Measurements from ENCODE around the gene CTU1. TPM values are rescaled to one million over a fixed set of nuclear protein-coding genes. Genes with fewer than 3 reads are reported as not detected.
"Not testable (repeated sequence)": the region's sequence is repeated elsewhere in the genome, so short reads cannot be mapped to it uniquely, and the experiment has no call there.

The CTU1 gene
- polyA plus RNA-seq, 2 donors = 3.3 TPM

DNA sequence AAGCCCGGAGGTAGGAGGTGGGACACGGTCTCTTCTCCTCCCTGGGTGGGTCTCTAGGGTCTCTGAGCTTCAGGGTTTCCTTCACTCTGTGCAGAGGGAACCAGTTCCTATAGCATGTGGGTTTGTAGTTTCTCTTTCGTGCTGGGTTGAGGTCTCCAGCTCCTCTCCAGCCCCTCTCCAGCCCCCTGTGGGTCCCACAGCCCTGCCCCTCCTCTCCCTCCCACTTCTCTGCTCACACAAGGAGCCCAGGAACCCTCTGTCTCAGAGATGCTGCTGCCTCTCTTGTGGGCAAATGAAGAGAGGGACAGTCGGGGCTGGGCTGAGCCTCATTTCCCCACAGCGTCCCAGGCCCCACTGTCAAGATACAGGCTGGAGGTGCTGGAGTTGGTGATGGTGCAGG lies 35.3 kb upstream of the CTU1 start:
- 75 to 87% methylated on average over 5 of the region's 5 CpGs for WGBS, 2 donors

DNA sequence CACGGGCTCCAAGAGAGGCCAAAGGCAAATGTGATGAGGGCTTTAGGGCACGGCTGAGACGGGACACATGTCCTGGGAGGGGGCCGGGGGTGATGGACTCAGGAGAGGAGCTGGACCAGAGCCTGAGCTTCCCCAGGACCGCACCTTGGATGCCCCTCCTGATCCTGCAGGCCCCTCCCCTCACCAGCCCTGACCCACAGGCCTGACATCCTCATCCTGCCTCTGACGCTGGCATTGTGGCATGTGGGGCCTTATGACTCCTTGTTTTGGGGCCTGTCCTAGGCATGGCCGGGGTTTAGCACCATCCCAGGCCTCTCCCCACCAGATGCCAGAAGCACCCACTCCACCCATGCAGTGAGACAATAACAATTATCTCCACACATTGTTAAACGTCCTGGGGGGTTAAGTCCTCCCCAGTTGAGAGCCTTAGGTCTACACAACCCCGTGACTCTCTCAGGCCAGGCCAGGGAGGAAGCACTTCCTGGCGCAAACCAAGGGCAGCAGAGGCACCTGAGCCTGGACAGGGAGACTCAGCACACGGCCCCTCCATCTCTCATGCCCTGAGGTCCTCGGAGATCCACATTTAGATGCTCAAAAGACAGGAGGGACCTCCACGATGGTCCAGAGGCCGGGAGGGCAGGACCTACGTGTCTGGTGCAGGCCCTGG lies 34.7 kb upstream of the CTU1 start:
- not testable (repeated sequence) for H3K4me3 ChIP-seq (ENCODE audit: low read depth in 1 of 2, low read length in 2 of 2); H3K4me1 ChIP-seq (ENCODE audit: control insufficient read depth in 2 of 2, insufficient read depth in 2 of 2, low read length in 1 of 2); H3K27ac ChIP-seq (ENCODE audit: low read depth in 2 of 2, low read length in 1 of 2); H3K27me3 ChIP-seq (ENCODE audit: control insufficient read depth in 1 of 2, insufficient read depth in 2 of 2, low read length in 2 of 2); H3K36me3 ChIP-seq (ENCODE audit: control insufficient read depth in 2 of 2, insufficient read depth in 2 of 2, low read length in 1 of 2); H3K9me3 ChIP-seq (ENCODE audit: control insufficient read depth in 2 of 2, insufficient read depth in 1 of 2, low read depth in 1 of 2, low read length in 1 of 2)
- 64 to 73% methylated on average over 6 to 15 of the region's 15 CpGs for WGBS, 2 donors

More for the DNA sequence above, 35.3 kb upstream of the CTU1 start:
- Histone ChIP-seq H3K4me3 (ENCODE audit: low read depth in 1 of 2, low read length in 2 of 2) (no peak overlapping the region), H3K27me3 (ENCODE audit: control insufficient read depth in 1 of 2, insufficient read depth in 2 of 2, low read length in 2 of 2) (no peaks in the 10 kb centered on the region), H3K4me1 (ENCODE audit: control insufficient read depth in 2 of 2, insufficient read depth in 2 of 2, low read length in 1 of 2) (no peaks in the 10 kb centered on the region), H3K27ac (ENCODE audit: low read depth in 2 of 2, low read length in 1 of 2) (no peak overlapping the region), H3K36me3 (ENCODE audit: control insufficient read depth in 2 of 2, insufficient read depth in 2 of 2, low read length in 1 of 2) (no peaks in the 10 kb centered on the region), H3K9me3 (ENCODE audit: control insufficient read depth in 2 of 2, insufficient read depth in 1 of 2, low read depth in 1 of 2, low read length in 1 of 2) (no peaks in the 10 kb centered on the region)

DNA sequence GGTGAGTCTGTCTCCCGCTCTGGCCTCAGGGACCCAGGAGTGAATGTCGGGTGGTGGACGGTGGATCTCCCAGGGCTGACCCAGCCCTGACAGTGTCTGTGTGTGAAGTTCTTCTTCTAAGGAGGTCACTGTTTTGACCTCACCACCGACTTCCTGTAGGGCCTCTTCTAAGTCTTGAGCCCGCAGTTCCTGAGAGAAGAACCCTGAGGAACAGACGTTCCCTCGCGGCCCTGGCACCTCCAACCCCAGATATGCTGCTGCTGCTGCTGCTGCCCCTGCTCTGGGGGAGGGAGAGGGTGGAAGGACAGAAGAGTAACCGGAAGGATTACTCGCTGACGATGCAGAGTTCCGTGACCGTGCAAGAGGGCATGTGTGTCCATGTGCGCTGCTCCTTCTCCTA lies 33.9 kb upstream of the CTU1 start, which contains the start of gene SIGLEC7:
SIGLEC7 (plus strand) TSS at position 183 of the 400 bp plus-strand sequence; CDS start at position 252, 69 bp downstream.
- 71 to 72% methylated on average over 14 of the region's 14 CpGs for WGBS, 2 donors
- no peaks in the 10 kb centered on the region for H3K27me3 ChIP-seq (ENCODE audit: control insufficient read depth in 1 of 2, insufficient read depth in 2 of 2, low read length in 2 of 2)
- H3K4me1 ChIP-seq (ENCODE audit: control insufficient read depth in 2 of 2, insufficient read depth in 2 of 2, low read length in 1 of 2) = no peaks in the 10 kb centered on the region
- no peak within 1 kb of the TSS for H3K27ac ChIP-seq (ENCODE audit: low read depth in 2 of 2, low read length in 1 of 2)
- H3K4me3 ChIP-seq (ENCODE audit: low read depth in 1 of 2, low read length in 2 of 2) = no peak within 1 kb of the TSS
- no peaks in the 10 kb centered on the region for H3K9me3 ChIP-seq (ENCODE audit: control insufficient read depth in 2 of 2, insufficient read depth in 1 of 2, low read depth in 1 of 2, low read length in 1 of 2)
- no peaks in the 10 kb centered on the region for H3K36me3 ChIP-seq (ENCODE audit: control insufficient read depth in 2 of 2, insufficient read depth in 2 of 2, low read length in 1 of 2)

DNA sequence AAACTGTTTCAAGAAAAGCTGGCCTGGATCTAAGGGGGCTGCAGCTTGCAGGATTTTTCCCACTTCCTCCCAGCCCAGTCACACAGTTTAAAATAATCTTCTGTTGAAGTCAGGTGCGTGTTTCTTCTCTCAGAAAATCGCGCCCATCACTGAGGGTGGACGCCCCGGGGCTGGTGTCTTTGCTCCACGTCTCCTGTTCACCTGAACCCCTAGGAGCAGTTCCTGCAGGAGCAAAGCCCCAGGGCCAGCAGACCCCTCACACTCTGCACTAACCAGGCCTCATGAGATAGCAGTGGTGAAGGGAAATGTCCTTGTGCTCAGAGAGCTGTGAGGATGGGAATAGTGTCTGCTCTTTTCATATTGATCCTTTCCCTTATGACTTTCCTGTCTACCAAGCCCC lies 33.0 kb upstream of the CTU1 start:
- Histone ChIP-seq H3K9me3 (ENCODE audit: control insufficient read depth in 2 of 2, insufficient read depth in 1 of 2, low read depth in 1 of 2, low read length in 1 of 2) (no peaks in the 10 kb centered on the region), H3K4me1 (ENCODE audit: control insufficient read depth in 2 of 2, insufficient read depth in 2 of 2, low read length in 1 of 2) (no peaks in the 10 kb centered on the region), H3K27me3 (ENCODE audit: control insufficient read depth in 1 of 2, insufficient read depth in 2 of 2, low read length in 2 of 2) (no peaks in the 10 kb centered on the region), H3K36me3 (ENCODE audit: control insufficient read depth in 2 of 2, insufficient read depth in 2 of 2, low read length in 1 of 2) (no peaks in the 10 kb centered on the region), H3K4me3 (ENCODE audit: low read depth in 1 of 2, low read length in 2 of 2) (no peak overlapping the region), H3K27ac (ENCODE audit: low read depth in 2 of 2, low read length in 1 of 2) (no peak overlapping the region)
- 79 to 80% methylated on average over 6 of the region's 6 CpGs for WGBS, 2 donors

DNA sequence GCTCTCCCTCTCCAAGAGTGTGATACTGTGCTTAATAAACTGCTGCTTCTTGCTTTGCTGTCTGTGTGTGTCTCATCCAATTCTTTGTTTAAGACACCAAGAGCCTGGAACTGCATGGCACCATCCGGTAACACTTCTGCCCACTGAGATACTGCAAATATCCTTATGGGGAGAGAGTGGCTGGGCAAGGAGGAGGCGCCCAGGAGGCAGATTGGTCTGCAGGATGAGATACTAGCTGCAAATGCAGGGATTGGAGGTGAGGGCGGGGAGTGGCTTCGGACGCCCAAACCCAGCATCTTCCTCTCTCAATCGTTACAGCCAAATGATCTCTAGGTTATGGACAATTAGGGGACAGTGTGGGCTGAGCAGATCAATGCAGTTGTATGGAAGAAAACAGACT lies 32.2 kb upstream of the CTU1 start:
- no peaks in the 10 kb centered on the region for H3K27me3 ChIP-seq (ENCODE audit: control insufficient read depth in 1 of 2, insufficient read depth in 2 of 2, low read length in 2 of 2)
- no peaks in the 10 kb centered on the region for H3K36me3 ChIP-seq (ENCODE audit: control insufficient read depth in 2 of 2, insufficient read depth in 2 of 2, low read length in 1 of 2)
- no peak overlapping the region for H3K4me3 ChIP-seq (ENCODE audit: low read depth in 1 of 2, low read length in 2 of 2)
- H3K4me1 ChIP-seq (ENCODE audit: control insufficient read depth in 2 of 2, insufficient read depth in 2 of 2, low read length in 1 of 2) = no peaks in the 10 kb centered on the region
- H3K27ac ChIP-seq (ENCODE audit: low read depth in 2 of 2, low read length in 1 of 2) = no peak overlapping the region
- H3K9me3 ChIP-seq (ENCODE audit: control insufficient read depth in 2 of 2, insufficient read depth in 1 of 2, low read depth in 1 of 2, low read length in 1 of 2) = no peaks in the 10 kb centered on the region
- 44 to 52% methylated on average over 6 of the region's 6 CpGs for WGBS, 2 donors

DNA sequence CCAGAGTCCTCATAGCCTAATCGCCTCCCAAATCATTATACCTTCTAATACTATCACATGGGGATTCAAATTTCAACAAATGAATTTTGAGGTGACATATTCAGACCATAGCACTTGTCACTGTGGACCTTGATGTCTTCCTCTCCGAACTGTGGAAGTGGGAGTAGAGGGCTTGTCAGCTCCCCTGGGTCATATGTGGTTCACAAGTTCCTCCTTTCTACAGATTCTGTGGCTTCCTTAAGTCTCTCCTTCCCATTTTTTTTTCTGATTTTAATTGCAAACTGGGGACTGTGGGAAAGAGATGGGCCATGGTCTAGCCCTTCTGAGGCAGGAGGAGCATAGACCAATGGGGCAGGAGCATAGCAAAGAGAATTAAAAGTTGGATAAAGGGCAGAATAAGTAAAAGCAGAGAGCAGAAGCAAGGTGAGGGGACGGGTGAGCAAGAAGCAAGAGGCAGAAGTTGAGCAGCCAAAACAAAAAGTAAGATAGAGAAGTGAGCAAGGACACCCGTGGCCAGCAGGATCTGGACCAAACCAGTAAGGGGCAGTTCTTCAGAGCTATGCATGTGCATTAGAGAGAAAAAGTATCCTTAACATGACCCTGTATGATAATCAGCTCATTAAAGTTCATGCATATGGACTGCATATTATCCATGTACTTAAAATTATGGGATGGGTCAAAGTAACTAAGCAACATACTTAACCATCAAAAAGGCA lies 31.2 kb upstream of the CTU1 start:
- Histone ChIP-seq H3K36me3 (ENCODE audit: control insufficient read depth in 2 of 2, insufficient read depth in 2 of 2, low read length in 1 of 2) (no peaks in the 10 kb centered on the region), H3K27me3 (ENCODE audit: control insufficient read depth in 1 of 2, insufficient read depth in 2 of 2, low read length in 2 of 2) (no peaks in the 10 kb centered on the region), H3K27ac (ENCODE audit: low read depth in 2 of 2, low read length in 1 of 2) (no peak overlapping the region), H3K4me1 (ENCODE audit: control insufficient read depth in 2 of 2, insufficient read depth in 2 of 2, low read length in 1 of 2) (no peaks in the 10 kb centered on the region), H3K9me3 (ENCODE audit: control insufficient read depth in 2 of 2, insufficient read depth in 1 of 2, low read depth in 1 of 2, low read length in 1 of 2) (no peaks in the 10 kb centered on the region), H3K4me3 (ENCODE audit: low read depth in 1 of 2, low read length in 2 of 2) (no peak overlapping the region)
- WGBS, 2 donors = 63 to 71% methylated on average over 4 of the region's 4 CpGs

DNA sequence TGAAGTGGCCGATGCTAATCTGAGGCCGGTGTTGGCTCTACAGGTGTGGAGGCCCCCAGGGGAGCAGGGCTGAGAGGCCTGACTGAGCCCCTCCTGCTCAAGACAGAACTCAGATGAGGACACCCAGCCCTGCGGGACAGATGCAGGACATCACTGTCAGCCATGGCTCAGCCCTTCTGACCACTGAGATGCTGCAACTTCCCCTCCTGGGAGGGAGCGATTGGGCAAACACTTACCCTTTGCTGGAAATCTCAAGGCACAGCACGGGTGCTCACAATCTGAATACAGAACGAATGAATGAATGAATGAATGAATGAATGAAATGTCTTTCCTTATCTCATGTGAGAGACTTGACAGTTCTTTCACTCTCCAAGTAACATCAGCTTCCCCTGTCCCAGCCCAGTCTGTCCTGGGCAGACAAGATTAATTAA lies 30.4 kb upstream of the CTU1 start:
- no peak overlapping the region for H3K4me3 ChIP-seq (ENCODE audit: low read depth in 1 of 2, low read length in 2 of 2)
- no peaks in the 10 kb centered on the region for H3K4me1 ChIP-seq (ENCODE audit: control insufficient read depth in 2 of 2, insufficient read depth in 2 of 2, low read length in 1 of 2)
- no peaks in the 10 kb centered on the region for H3K36me3 ChIP-seq (ENCODE audit: control insufficient read depth in 2 of 2, insufficient read depth in 2 of 2, low read length in 1 of 2)
- H3K27ac ChIP-seq (ENCODE audit: low read depth in 2 of 2, low read length in 1 of 2) = no peak overlapping the region
- no peaks in the 10 kb centered on the region for H3K9me3 ChIP-seq (ENCODE audit: control insufficient read depth in 2 of 2, insufficient read depth in 1 of 2, low read depth in 1 of 2, low read length in 1 of 2)
- WGBS, 2 donors = 58 to 65% methylated on average over 6 of the region's 6 CpGs
- H3K27me3 ChIP-seq (ENCODE audit: control insufficient read depth in 1 of 2, insufficient read depth in 2 of 2, low read length in 2 of 2) = no peaks in the 10 kb centered on the region

DNA sequence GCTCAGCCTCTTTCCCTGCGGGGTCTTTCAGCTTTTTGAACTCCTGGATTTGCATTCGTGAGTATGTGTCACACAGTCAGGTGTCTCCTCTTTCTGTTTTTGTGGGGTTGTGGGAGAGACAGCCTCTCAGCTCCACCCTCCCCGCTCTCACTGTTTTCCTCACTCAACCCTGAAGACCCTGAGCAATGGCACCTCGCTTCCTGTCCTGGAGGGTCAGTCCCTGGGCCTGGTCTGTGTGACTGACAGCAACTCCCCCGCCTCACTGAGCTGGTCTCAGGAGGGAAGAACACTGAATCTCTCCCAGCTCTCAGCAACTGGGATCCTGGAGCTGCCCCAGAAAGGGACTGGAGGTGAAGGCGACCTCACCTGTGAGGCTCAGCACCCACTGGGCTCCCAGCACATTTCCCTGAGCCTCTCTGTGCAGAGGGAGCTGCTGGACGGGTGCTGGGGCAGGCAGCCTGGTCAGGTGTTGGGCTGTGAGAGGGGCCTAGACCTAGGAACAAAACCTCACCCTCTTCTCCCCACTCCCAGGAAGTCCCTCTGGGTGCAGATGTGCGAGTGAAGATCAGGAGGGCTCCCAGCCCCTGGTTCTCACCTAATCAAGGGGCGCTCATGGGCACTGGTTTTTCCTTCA lies 29.7 kb upstream of the CTU1 start:
- Histone ChIP-seq H3K27me3 (ENCODE audit: control insufficient read depth in 1 of 2, insufficient read depth in 2 of 2, low read length in 2 of 2) (no peaks in the 10 kb centered on the region), H3K36me3 (ENCODE audit: control insufficient read depth in 2 of 2, insufficient read depth in 2 of 2, low read length in 1 of 2) (no peaks in the 10 kb centered on the region), H3K27ac (ENCODE audit: low read depth in 2 of 2, low read length in 1 of 2) (no peak overlapping the region), H3K4me3 (ENCODE audit: low read depth in 1 of 2, low read length in 2 of 2) (no peak overlapping the region), H3K4me1 (ENCODE audit: control insufficient read depth in 2 of 2, insufficient read depth in 2 of 2, low read length in 1 of 2) (no peaks in the 10 kb centered on the region), H3K9me3 (ENCODE audit: control insufficient read depth in 2 of 2, insufficient read depth in 1 of 2, low read depth in 1 of 2, low read length in 1 of 2) (no peaks in the 10 kb centered on the region)
- 69 to 79% methylated on average over 9 of the region's 9 CpGs for WGBS, 2 donors

DNA sequence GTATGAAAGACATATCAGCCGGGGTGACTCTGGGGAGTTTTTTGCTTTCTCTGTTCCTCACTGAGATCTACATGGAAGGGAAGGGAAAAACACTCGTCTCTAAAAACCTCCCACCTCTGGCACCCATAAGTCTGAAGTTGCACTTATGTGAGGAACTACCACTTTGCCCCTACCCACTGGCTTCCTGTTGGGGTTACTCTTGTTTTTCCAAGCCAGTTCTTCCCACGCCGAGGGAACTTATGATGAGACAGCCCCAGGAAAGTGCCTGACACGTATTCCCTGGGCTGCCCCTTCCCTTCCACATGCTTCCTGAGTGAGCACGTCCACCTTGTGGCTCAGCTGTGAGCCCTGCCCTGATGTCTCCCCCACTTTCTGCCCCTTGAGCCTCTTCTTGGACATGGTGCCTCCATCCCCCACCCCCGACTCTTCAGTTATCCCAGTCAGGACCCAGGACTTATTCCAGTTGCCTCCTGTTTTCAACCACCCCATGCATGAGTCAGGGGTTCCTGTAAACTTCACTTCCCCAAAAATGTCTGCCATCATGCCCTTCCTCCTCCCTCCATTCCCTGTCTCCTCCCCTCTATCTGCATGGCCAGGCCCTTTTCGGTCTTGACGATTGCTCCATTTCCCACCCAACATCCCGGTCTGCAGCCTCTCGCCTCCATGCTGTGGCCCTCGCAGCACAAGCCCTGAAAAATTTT lies 28.8 kb upstream of the CTU1 start:
- Histone ChIP-seq H3K27ac (ENCODE audit: low read depth in 2 of 2, low read length in 1 of 2) (peak overlapping the region in 1 of 2 donors; percentile 29), H3K36me3 (ENCODE audit: control insufficient read depth in 2 of 2, insufficient read depth in 2 of 2, low read length in 1 of 2) (no peaks in the 10 kb centered on the region), H3K4me3 (ENCODE audit: low read depth in 1 of 2, low read length in 2 of 2) (no peak overlapping the region), H3K9me3 (ENCODE audit: control insufficient read depth in 2 of 2, insufficient read depth in 1 of 2, low read depth in 1 of 2, low read length in 1 of 2) (no peaks in the 10 kb centered on the region), H3K27me3 (ENCODE audit: control insufficient read depth in 1 of 2, insufficient read depth in 2 of 2, low read length in 2 of 2) (no peaks in the 10 kb centered on the region), H3K4me1 (ENCODE audit: control insufficient read depth in 2 of 2, insufficient read depth in 2 of 2, low read length in 1 of 2) (no peaks in the 10 kb centered on the region)
- 65 to 69% methylated on average over 12 of the region's 12 CpGs for WGBS, 2 donors
